Fibroblast of upper back skin (primary cell): ENCODE measurements around the gene NCF2.

Source experiments
- DNase-seq: peaks from one replicate; pipeline ENCODE4 v3.0.0-alpha.2; 2013

The NCF2 gene

DNA sequence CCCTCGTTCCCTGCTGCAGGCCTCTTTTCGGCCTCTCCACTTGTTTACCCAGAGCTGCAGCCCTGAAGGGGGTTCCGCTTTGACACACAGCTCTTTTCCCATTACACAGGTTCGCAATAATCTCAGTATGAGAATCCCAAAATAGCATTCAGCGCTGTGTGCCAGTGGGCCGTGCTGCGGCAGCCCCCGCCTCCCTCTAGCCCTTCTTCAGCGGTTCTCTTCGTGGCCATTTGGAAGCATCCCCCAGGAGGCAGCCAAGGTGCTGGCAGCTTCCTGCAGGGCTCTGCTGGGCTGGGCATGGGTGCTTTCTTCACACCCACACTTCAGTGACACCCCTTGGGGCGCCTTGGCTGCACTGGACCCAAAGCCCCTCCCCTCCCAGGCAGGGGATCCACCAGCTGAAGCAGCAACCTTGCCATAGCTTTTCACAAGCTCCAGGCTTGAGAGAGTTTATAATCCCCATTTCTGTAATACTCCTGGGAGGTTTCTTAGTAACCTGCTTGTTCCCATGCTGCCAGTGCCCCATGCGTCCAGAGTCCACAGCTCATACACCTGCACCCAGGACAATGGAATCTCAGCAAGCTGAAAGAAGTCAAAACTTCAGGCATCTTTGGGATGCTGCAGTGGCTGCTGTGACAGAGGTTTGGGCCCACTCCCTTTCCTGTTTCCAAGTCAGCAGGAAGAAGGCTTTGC is 8.1 kb downstream of the NCF2 start:
- DNase-seq: no peak

- no peak for DNase-seq
These were observed 10.0 kb downstream of the NCF2 start for GRCh38 chr1:183580281-183580682.

GRCh38 chr1:183578856-183579255 is 11.4 kb downstream of the NCF2 start:
- DNase-seq: no peak

- DNase-seq: no peak
These were observed 12.3 kb downstream of the NCF2 start for GRCh38 chr1:183577897-183578465.

GRCh38 chr1:183576537-183576936 is 13.7 kb downstream of the NCF2 start:
- DNase-seq: no peak

DNA sequence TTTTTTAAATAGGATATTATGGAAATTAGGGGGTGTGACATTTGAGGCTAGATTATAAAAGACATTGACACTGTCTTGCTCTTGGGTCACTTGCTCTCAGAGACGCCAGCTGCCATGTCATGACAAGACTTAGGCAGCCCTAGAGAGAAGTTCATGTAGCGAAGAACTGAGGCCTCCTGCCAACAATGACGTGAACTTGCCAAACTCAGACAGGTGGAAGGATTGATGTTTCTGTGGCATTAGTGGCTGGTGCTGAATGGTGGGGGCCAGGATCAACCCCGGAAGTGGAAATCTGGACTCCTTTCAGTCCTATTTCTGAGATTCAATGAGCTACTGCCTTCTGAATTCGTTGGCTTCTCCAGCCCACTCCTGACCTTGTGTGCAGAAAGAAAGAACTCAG is 14.7 kb downstream of the NCF2 start:
- DNase-seq: no peak

GRCh38 chr1:183572721-183573120 is 17.5 kb downstream of the NCF2 start:
- no peak for DNase-seq

- DNase-seq: no peak
These were observed 18.5 kb downstream of the NCF2 start for GRCh38 chr1:183571678-183572268.

- DNase-seq: no peak
These were observed 19.8 kb downstream of the NCF2 start for GRCh38 chr1:183570451-183570850.

GRCh38 chr1:183569801-183570200 is 20.5 kb downstream of the NCF2 start:
- no peak for DNase-seq

GRCh38 chr1:183569141-183569540 is 21.1 kb downstream of the NCF2 start:
- DNase-seq: peak; percentile 47

DNA sequence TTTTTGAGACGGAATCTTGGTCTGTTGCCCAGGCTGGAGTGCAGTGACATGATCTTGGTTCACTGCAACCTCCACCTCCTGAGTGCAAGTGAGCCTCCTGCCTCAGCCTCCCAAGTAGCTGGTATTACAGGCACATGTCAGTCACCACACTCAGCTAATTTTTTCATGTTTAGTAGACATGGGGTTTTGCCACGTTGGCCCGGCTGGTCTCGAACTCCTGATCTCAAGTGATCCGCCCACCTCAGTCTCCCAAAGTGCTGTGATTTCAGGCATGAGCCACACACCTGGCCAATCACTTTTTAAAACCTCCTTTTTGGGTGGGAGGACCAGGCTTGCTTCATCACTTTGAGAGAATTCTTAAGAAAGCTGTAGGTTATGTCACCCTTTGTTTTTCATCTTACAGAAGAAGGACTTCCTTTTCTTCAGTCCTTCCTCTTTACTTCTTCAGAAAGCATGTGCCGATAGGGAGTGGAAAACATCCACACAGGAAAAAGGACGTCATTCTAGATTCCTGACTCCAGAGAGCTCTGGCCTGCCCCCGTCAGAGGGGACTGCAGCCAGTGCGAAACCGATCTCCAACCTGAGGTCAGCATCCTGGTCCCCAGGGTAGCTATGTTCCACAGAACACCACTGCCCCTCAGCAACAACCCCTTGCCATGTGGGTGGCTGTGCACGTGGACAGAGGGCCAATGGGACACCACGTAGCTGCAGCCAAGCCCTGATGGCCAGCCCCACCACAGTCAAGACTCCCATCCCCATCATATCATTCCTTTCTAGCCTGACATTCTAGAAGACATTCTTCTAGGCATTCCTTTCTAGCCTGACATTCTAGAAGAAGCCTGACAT is 21.9 kb downstream of the NCF2 start:
- DNase-seq: peak; percentile 54

DNA sequence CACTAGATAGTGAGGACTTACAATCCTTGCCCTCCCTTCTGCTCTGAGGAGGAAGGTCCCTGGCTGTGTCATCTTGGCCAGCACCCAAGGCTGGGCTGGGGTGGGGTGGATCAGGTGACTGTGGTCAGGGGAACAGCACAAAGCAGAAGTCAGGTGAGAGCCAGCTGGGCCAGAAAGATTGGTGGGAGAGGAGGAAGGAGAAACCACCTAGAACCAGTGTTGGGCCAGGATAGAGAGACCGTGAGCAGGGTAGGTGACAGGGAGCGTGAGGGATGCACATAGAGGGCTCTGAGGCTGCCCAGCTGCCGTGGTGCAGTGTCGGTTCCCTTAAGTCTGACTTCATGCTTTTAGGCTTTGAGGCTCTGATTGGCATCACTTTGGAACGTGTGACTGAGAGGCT is 22.7 kb downstream of the NCF2 start:
- peak; percentile 23 for DNase-seq

DNA sequence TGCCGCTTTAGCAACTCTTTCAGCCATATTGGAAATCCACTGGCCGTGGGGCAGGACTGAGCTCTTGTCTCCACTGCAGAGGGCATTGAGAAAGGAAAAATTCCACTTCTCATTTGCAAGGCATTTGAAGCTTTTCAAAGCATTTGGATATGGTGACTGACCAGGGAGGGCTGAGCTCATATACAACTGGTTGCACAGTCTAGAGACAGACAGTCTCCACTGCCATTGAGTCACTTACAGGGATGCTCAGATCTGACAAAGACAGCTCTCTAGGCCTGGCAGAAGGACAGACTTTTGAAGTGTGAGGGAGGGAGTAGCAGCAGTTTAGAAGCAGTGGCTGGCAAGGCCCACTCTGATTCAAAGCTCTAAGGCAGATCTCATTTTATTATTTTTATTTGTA is 24.2 kb downstream of the NCF2 start:
- no peak for DNase-seq

GRCh38 chr1:183565261-183565660 is 25.0 kb downstream of the NCF2 start:
- no peak for DNase-seq

DNA sequence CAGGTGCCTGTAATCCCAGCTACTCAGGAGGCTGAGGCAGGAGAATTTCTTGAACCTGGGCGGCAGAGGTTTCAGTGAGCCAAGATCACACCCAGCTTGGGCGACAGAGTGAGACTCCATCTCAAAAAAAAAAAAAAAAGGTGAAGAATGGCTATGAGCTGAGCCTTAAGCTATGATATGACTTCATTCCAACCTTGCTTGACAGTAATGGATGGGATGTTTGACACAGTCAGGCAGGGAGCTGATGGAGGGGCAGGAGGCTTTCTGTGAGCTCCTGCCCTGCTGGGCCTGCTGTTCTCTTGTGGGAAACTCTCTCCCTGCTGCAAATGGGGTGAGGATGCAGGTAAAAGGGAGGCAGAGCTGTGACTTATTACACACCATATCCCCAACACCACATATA is 27.6 kb downstream of the NCF2 start:
- DNase-seq: no peak

GRCh38 chr1:183559061-183559460 is 31.2 kb downstream of the NCF2 start:
- DNase-seq: no peak

DNA sequence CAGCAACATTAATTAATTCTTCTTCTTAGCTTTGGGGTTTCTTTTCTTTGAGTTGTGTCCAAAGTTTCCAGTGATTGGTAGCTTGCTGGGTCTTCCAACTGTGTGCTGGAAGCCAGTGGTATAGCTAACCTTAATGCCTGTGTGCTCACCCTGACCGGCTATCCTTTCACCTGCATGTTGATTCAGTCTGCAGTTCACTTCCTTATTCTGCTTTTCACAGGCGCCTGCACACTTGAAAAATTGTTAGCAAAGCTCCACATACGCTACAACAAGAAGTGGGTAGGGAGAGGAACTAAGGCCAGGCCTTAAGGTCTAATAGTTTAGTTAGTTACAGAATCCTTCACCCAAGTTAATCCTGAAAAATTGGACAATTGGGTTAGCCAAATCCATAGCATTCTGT is 35.7 kb downstream of the NCF2 start:
- DNase-seq: no peak

DNA sequence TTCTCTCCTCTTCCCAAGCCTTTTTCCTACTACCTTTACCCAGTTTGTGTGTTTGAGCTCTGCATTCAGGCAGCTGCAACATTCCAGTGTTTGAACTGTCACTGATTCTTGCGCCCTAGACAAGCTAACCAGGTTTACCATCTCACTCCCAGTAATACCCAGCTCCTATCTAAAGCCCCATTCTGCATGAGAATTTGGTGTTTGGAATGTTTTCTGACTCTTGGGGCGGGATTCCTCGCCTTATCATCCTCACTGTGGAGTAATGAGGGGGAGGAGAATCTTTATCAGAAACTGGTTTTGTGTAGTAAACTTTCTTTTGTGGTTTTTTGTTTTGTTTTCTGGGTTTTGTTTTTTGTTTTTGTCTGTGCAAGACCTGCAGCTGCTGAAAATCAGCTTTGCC is 36.5 kb downstream of the NCF2 start:
- no peak for DNase-seq

DNA sequence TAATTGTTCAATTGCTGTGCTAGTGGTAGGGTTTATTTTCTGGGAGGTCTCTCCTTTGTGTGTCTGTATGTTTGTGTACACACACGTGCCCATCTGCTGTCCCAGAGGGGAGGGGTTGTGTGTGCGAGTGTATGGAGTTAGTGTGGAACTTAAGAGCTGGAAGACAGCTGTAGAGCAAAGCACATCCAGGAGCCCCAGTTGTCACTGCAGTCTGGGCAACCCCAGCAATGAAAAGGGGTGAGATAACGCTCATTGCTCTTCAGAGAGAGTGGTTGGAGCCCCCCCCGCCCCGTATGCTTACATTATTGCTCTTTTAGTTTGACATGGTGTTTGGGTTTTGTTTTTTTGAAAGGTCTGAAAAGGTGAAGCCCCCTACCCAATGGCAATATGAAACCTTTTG is 36.9 kb downstream of the NCF2 start:
- DNase-seq: no peak

DNA sequence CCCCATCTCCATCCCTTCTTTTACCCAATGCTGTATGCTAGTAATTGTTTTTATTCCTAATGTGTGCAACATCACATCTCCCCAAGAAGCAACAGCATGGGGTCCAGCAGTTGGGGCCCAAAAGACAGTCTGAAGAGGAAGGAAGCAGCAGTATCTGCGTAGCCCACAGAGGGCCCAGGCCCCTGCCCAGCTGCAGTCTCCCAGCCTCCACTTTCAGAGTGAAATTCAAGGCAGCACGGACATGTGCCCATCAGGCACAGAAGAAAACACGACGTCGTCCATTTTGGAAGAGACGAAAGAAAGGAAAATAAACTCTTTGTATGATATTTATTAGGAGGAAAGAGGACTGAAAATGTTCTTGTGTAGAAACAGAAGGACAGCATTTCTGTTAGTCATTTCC is 37.4 kb downstream of the NCF2 start:
- DNase-seq: no peak

GRCh38 chr1:183552441-183552840 is 37.8 kb downstream of the NCF2 start:
- no peak for DNase-seq

- no peak for DNase-seq
These were observed 38.3 kb downstream of the NCF2 start for GRCh38 chr1:183551924-183552323.

DNA sequence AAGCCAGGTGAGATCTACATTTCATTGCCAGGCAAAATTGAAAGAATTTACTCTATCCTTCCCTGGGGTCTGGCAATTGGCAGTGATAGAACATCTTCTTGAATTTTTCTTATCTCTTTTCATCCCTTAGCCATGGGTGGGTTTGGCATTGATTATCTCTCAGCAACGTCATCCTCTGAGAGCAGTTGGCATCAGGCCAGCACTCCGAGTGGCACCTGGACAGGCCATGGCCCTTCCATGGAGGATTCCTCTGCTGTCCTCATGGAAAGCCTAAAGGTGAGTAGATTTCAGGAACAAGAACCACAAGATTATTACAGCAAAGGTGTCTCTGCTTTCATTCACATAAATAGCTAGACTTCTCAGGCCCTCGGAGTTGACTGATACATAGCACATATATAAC is 39.3 kb downstream of the NCF2 start:
- no peak for DNase-seq
